GM18499 (cell line): ENCODE results near the gene PSMC3.

ENCODE experiments used
- ATAC-seq: cut with Tn5 transposase; IDR thresholded peaks from one replicate; pipeline ENCODE4 v1.9.1; 2021; ENCODE audit warnings: moderate number of reproducible peaks; ENCODE audit not compliant: insufficient read depth, unreplicated experiment

Gene PSMC3

GRCh38 chr11:47378010-47378835, 48.0 kb downstream of the PSMC3 start, which contains the start of gene SPI1:
SPI1 (minus strand) TSS chr11:47378547; CDS start chr11:47378353, 194 bp downstream.
- ATAC-seq, result peak; percentile 69

- ATAC-seq, result no peak
Observed at GRCh38 chr11:47377571-47378009, 48.6 kb downstream of the PSMC3 start.

GRCh38 chr11:47376525-47377371, 49.5 kb downstream of the PSMC3 start:
- ATAC-seq, result no peak

GRCh38 chr11:47376107-47376524, 50.1 kb downstream of the PSMC3 start:
- no peak for ATAC-seq

- no peak for ATAC-seq
Observed at GRCh38 chr11:47375546-47376085, 50.6 kb downstream of the PSMC3 start.

GRCh38 chr11:47375020-47375419, 51.2 kb downstream of the PSMC3 start:
- ATAC-seq, result no peak

- ATAC-seq, result no peak
Observed at GRCh38 chr11:47374720-47375019, 51.6 kb downstream of the PSMC3 start.

GRCh38 chr11:47373876-47374719, 52.1 kb downstream of the PSMC3 start:
- ATAC-seq, result no peak

GRCh38 chr11:47372422-47372821, 53.8 kb downstream of the PSMC3 start:
- no peak for ATAC-seq

- ATAC-seq, result no peak
Observed at GRCh38 chr11:47369676-47370075, 56.6 kb downstream of the PSMC3 start.
